ENCODE results near the gene GRIN2A. TPM values are rescaled to one million over a fixed set of nuclear protein-coding genes. Genes with fewer than 3 reads are reported as not detected.

The GRIN2A gene
- total RNA-seq, 2 donors from 2014 or later: not detected

DNA sequence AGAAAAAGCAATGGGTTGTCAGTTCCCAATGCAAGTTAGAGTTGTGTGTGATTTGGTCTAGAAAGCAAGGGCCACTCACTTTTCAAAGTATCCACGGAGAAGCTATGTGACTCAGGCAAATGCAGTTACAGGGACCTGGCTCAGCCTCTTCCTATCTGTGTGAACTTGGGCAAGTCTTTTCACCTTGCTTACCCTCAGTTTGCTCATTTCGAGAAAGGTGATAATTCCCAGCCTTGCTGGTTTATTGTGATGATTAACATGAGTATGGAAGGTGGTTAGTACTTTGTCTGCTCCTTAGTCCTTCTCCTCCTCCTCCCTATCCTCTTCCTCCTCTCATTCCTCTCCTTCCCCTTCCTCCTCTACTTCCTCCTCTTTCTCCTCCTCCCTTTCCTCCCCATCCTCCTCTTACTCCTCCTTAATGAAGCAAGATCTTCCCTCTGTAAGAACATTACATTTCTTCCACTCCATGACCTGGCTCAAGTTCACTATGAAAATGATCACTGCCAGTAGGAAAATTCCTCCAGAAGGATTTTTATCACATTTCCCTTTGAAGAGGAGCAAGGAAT lies 204.0 kb downstream of the GRIN2A start:
- Mint-ChIP-seq H3K27ac (no peak overlapping the region), H3K36me3 (ENCODE audit: low read depth) (no peaks in the 10 kb centered on the region), H3K9me3 (no peaks in the 10 kb centered on the region), H3K27me3 (no peaks in the 10 kb centered on the region), H3K4me1 (no peaks in the 10 kb centered on the region), H3K4me3 (no peak overlapping the region)
- ATAC-seq (replicated peaks): no peak

DNA sequence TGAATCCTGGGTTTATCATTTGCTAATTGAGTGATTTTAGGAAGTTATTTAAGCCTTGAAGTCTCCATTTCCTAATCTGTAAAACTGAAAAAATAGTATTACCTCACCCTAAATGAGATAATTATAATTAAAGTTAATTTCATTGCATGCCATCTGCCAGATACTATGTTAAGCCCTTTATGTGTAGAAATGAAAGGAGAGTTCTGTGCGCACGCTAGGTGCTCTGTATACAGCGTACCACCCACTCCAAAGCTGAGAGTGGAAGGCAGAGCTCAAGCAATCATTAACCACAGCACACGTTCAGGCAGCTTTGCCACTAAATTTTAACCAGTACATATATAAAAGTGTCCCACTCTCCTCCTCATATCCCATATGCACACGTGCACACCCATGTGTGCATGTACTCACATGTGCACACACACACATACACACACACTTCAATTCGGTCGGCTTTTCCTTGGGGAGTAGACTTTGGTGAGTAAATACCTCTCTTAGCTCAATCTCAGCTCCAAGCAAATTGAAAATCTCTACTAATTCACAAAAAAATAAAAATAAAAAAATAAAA lies 204.8 kb downstream of the GRIN2A start:
- no peak overlapping the region for H3K4me3 Mint-ChIP-seq
- peaks cover 3% of the 10 kb centered on the region for H3K9me3 Mint-ChIP-seq
- H3K27me3 Mint-ChIP-seq: no peaks in the 10 kb centered on the region
- H3K27ac Mint-ChIP-seq: no peak overlapping the region
- no peaks in the 10 kb centered on the region for H3K4me1 Mint-ChIP-seq
- H3K36me3 Mint-ChIP-seq (ENCODE audit: low read depth): no peaks in the 10 kb centered on the region
- ATAC-seq (replicated peaks): no peak

DNA sequence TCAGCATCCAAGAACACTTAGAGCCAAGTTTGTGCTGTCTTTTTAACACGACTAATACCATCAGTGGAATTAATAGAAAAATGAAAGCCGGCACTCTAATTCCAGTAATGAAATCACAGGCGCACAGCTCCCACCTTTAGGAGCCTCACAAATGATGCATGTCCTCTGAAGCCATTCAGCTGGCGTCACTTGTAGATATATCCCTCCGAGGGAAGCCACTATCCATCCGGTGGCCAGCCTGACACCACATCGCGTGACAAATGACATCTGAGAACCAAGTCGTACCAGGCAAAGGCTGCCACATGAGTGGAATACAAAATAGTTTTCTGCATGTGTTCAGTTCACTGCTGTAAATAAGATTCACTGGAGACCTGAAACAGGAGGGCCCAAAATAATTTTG lies 205.6 kb downstream of the GRIN2A start:
- Mint-ChIP-seq H3K4me1 (no peaks in the 10 kb centered on the region), H3K4me3 (no peak overlapping the region), H3K36me3 (ENCODE audit: low read depth) (no peaks in the 10 kb centered on the region), H3K27ac (no peak overlapping the region), H3K9me3 (peaks cover 6% of the 10 kb centered on the region), H3K27me3 (peaks cover 3% of the 10 kb centered on the region)
- ATAC-seq (replicated peaks): no peak

DNA sequence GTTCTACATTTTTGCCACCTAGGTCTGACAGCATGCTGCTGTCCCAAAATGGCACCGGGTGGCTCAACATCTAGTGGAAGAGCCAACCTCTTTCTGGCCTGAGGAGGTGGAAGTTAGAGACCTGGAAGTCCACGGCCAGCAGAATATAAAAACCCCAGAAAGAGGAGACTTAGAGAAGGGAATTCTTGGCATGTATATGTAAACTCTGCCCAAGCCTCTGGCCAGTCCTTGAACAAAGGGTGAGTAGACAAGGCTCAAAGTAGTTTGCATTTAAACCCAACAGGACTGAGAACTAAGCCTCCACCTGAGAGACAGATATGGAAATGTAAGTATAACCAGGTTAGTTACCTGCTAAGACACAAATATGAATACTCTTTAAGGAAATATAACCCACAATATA lies 210.3 kb downstream of the GRIN2A start:
- Mint-ChIP-seq H3K9me3 (peaks cover 11% of the 10 kb centered on the region), H3K4me1 (peaks cover 2% of the 10 kb centered on the region)
- no peak for ATAC-seq (replicated peaks)

GRCh38 chr16:9970796-9971195 lies 211.4 kb downstream of the GRIN2A start:
- ATAC-seq (replicated peaks): no peak
- Mint-ChIP-seq H3K4me3 (no peak overlapping the region), H3K27me3 (peaks cover 7% of the 10 kb centered on the region), H3K36me3 (ENCODE audit: low read depth) (no peaks in the 10 kb centered on the region), H3K27ac (no peak overlapping the region), H3K4me1 (peaks cover 3% of the 10 kb centered on the region), H3K9me3 (peaks cover 11% of the 10 kb centered on the region)

More for the DNA sequence above, 210.3 kb downstream of the GRIN2A start:
- no peaks in the 10 kb centered on the region for H3K36me3 Mint-ChIP-seq (ENCODE audit: low read depth)
- peaks cover 7% of the 10 kb centered on the region for H3K27me3 Mint-ChIP-seq
- H3K27ac Mint-ChIP-seq: no peak overlapping the region
- H3K4me3 Mint-ChIP-seq: no peak overlapping the region

DNA sequence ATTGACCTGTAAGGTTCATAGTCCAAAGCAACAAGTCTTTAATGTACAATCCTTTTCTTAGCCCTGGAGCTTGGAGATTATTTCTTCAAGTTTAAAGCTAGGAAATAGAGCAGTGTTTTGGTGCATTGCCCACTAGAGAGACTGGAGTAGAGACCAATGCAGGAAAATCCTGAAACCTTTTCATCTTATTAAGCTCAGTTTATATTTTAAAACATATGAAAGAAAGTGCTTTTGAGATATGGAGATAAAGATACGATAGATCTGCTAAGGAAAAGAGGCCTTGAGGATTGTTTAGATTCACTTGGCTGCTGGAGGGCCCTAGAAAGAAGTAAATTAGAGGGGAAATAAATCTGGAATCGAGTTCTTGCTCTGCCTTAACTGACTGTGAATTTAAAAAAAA lies 212.0 kb downstream of the GRIN2A start:
- Mint-ChIP-seq H3K27me3 (peaks cover 7% of the 10 kb centered on the region), H3K4me3 (no peak overlapping the region), H3K9me3 (peaks cover 11% of the 10 kb centered on the region), H3K4me1 (peaks cover 3% of the 10 kb centered on the region), H3K27ac (no peak overlapping the region), H3K36me3 (ENCODE audit: low read depth) (no peaks in the 10 kb centered on the region)
- no peak for ATAC-seq (replicated peaks)

DNA sequence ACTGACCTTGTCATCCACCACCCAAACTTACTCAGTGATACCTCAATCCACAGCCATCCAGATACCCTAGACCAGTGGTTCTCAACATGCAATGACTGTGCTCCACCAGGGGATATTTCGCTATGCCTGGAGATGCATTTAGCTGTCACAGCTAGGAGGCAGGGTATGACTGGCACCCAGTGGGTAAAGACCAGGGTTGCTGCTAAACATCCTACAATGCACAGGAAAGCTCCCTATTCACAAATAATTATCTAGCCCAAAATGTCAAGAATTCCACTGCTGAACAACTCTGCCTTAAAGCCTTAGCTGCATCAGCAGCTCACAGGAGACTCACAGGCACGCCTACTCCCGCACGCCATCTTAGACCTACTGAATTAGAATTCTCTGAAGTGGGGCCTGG lies 212.6 kb downstream of the GRIN2A start:
- no peak overlapping the region for H3K27ac Mint-ChIP-seq
- no peak overlapping the region for H3K4me3 Mint-ChIP-seq
- ATAC-seq (replicated peaks): no peak
- H3K4me1 Mint-ChIP-seq: peaks cover 3% of the 10 kb centered on the region
- H3K9me3 Mint-ChIP-seq: peaks cover 11% of the 10 kb centered on the region
- H3K36me3 Mint-ChIP-seq (ENCODE audit: low read depth): no peaks in the 10 kb centered on the region
- H3K27me3 Mint-ChIP-seq: peaks cover 7% of the 10 kb centered on the region

DNA sequence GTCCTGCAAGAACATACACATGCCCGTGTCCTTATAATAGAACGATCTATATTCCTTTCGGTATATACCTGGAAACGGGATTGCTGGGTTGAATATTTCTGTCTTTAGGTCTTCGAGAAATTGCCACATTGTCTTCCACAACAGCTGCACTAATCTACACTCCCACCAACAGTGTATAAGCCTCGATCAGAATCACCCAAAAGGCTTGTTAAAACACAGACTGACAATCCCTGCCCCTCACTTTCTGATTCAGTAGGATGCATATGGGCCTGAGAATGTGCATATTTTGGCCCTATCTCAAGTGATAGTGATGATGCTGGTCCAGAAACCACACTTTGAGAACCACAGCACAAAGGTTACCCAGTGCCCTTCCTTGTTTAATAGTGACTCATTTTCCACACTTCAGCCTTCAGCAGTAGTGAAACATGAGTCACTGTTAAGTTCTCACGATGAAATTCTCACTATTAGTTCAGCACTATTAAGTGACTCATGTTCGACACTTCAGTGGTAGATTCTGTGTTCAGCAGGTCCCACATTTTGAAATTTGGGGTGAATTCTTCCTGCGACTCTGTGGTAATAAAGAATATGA lies 215.6 kb downstream of the GRIN2A start:
- ATAC-seq (replicated peaks): peak; percentile 96
- peaks cover 5% of the 10 kb centered on the region for H3K9me3 Mint-ChIP-seq
- no peak overlapping the region for H3K27ac Mint-ChIP-seq
- H3K36me3 Mint-ChIP-seq (ENCODE audit: low read depth): no peaks in the 10 kb centered on the region
- peaks cover 3% of the 10 kb centered on the region for H3K4me1 Mint-ChIP-seq
- peaks cover 5% of the 10 kb centered on the region for H3K27me3 Mint-ChIP-seq
- no peak overlapping the region for H3K4me3 Mint-ChIP-seq

GRCh38 chr16:9965079-9965478 lies 217.1 kb downstream of the GRIN2A start:
- Mint-ChIP-seq H3K27me3 (peaks cover 4% of the 10 kb centered on the region), H3K4me1 (peaks cover 3% of the 10 kb centered on the region), H3K27ac (no peak overlapping the region), H3K9me3 (peaks cover 5% of the 10 kb centered on the region), H3K36me3 (ENCODE audit: low read depth) (no peaks in the 10 kb centered on the region), H3K4me3 (no peak overlapping the region)
- no peak for ATAC-seq (replicated peaks)

DNA sequence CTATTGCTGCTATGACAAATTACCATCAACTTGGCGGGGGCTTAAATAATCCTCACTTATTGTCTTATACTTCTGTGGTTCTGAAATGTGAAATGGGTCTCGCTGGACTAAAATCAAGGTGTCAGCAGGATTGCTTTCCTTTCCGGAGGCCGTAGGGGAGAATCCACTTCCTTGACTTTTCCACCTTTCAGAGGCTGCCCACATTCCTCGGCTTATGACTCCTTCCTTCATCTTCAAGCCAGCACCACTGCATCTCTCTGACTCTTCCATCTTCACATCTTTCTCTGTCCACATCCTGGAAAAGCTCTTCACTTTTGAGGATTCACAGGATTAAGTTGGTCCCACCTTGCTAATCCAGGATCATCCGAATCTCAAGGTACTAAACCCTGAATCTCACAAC lies 217.8 kb downstream of the GRIN2A start:
- H3K27ac Mint-ChIP-seq: no peak overlapping the region
- no peak overlapping the region for H3K4me3 Mint-ChIP-seq
- no peaks in the 10 kb centered on the region for H3K36me3 Mint-ChIP-seq (ENCODE audit: low read depth)
- ATAC-seq (replicated peaks): no peak
- peaks cover 5% of the 10 kb centered on the region for H3K9me3 Mint-ChIP-seq
- H3K27me3 Mint-ChIP-seq: peaks cover 4% of the 10 kb centered on the region
- H3K4me1 Mint-ChIP-seq: peaks cover 3% of the 10 kb centered on the region

DNA sequence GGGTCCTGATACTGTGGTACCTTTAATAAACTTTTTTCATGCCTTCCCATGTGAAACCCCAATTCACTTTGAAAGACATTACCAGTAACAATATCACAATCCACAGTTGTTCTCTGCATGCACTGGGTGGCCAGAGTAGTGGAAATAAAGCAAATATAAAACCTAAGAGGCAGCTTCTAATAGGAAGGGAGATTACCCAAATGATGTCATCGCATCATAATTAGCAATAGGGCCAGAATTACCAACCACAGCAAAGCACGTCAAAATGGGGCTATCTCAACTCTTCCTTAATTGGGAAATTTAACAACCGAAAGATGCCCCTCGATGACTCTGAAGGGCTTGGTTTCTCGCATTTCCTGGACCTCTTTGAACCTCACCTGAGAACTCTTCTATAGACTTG lies 224.8 kb downstream of the GRIN2A start:
- no peak for ATAC-seq (replicated peaks)
- H3K9me3 Mint-ChIP-seq: no peaks in the 10 kb centered on the region
- no peak overlapping the region for H3K27ac Mint-ChIP-seq
- no peaks in the 10 kb centered on the region for H3K27me3 Mint-ChIP-seq
- H3K4me3 Mint-ChIP-seq: no peak overlapping the region
- no peaks in the 10 kb centered on the region for H3K36me3 Mint-ChIP-seq (ENCODE audit: low read depth)
- H3K4me1 Mint-ChIP-seq: no peaks in the 10 kb centered on the region

DNA sequence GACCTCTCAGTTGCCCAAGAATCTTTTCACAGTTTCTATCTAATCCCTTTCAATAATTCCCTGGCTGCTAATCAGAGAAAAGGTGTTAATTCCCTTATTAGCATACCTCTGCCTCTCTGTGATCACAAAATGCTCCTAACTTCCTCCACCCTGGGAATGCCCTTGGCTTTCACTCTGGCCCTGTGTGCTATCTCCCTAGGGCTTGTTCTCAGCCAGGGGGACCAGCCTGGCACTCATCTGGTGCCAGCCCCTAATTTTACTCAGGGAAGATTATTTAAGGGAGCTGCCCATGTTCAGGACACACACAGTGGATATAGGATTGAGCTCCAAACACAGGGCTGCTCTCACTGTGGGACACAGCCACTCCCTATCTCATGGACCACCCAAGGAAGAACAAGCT lies 225.2 kb downstream of the GRIN2A start:
- H3K4me1 Mint-ChIP-seq: no peaks in the 10 kb centered on the region
- H3K27me3 Mint-ChIP-seq: no peaks in the 10 kb centered on the region
- H3K4me3 Mint-ChIP-seq: no peak overlapping the region
- no peak for ATAC-seq (replicated peaks)
- H3K27ac Mint-ChIP-seq: no peak overlapping the region
- H3K36me3 Mint-ChIP-seq (ENCODE audit: low read depth): no peaks in the 10 kb centered on the region
- H3K9me3 Mint-ChIP-seq: no peaks in the 10 kb centered on the region

- ATAC-seq (replicated peaks): no peak
- Mint-ChIP-seq H3K9me3 (no peaks in the 10 kb centered on the region), H3K27ac (no peak overlapping the region), H3K4me3 (no peak overlapping the region), H3K27me3 (no peaks in the 10 kb centered on the region), H3K36me3 (ENCODE audit: low read depth) (no peaks in the 10 kb centered on the region), H3K4me1 (no peaks in the 10 kb centered on the region)
Observed at GRCh38 chr16:9955677-9956076, 226.6 kb downstream of the GRIN2A start.

DNA sequence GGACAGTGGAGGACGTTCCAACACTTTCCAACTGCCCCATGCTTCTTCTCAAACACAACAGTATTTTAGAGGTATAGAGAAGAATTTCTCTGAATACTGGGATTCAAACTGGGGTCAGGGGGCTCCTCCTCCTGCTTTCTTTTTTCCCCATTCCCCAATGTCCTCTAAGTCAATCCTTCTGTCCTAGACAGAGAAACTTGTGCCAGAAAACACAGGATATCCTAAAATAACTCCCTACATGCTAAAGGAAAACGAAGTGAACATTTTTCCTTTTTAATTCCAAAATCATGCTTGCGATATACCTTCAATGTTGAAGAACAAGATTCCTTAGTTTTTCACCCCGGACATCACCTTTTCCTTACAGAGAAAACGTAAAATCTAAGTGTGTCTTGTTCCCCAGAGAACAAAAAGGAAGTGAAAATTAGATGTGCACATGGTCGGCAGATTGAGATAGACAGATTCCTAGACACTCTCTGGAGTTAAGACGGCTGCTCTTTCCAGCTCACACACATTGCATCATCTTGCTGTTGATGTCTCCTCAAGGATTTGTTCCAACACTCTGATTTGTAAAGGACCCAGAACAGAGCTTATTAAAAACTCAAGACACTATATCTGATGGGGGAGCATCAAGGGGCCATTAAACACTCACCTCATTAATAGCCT lies 228.2 kb downstream of the GRIN2A start:
- H3K27me3 Mint-ChIP-seq: peaks cover 5% of the 10 kb centered on the region
- peaks cover 5% of the 10 kb centered on the region for H3K9me3 Mint-ChIP-seq
- no peaks in the 10 kb centered on the region for H3K36me3 Mint-ChIP-seq (ENCODE audit: low read depth)
- no peaks in the 10 kb centered on the region for H3K4me1 Mint-ChIP-seq
- ATAC-seq (replicated peaks): no peak
- no peak overlapping the region for H3K4me3 Mint-ChIP-seq
- H3K27ac Mint-ChIP-seq: no peak overlapping the region

- Mint-ChIP-seq H3K9me3 (peaks cover 9% of the 10 kb centered on the region), H3K4me3 (no peak overlapping the region), H3K27me3 (peaks cover 6% of the 10 kb centered on the region), H3K27ac (no peak overlapping the region), H3K36me3 (ENCODE audit: low read depth) (no peaks in the 10 kb centered on the region), H3K4me1 (no peaks in the 10 kb centered on the region)
- ATAC-seq (replicated peaks): no peak
Observed at GRCh38 chr16:9950658-9951057, 231.6 kb downstream of the GRIN2A start.

Measured in activated T-helper 17 cell treated with anti-CD3 and anti-CD28 coated beads, Interleukin-2, amount 50 U/mL, for 72 hours (primary cell).